Ecto neural progenitor cell (in vitro differentiated cells): ENCODE results near the gene COPS6.
"Not testable (repeated sequence)": the region's sequence is repeated elsewhere in the genome, so short reads cannot be mapped to it uniquely, and the experiment has no call there.

Experiments
- DNase-seq: peaks from one replicate; pipeline ENCODE4 v3.0.0-alpha.2; 2018; ENCODE audit warnings: low spot score

Gene COPS6

DNA sequence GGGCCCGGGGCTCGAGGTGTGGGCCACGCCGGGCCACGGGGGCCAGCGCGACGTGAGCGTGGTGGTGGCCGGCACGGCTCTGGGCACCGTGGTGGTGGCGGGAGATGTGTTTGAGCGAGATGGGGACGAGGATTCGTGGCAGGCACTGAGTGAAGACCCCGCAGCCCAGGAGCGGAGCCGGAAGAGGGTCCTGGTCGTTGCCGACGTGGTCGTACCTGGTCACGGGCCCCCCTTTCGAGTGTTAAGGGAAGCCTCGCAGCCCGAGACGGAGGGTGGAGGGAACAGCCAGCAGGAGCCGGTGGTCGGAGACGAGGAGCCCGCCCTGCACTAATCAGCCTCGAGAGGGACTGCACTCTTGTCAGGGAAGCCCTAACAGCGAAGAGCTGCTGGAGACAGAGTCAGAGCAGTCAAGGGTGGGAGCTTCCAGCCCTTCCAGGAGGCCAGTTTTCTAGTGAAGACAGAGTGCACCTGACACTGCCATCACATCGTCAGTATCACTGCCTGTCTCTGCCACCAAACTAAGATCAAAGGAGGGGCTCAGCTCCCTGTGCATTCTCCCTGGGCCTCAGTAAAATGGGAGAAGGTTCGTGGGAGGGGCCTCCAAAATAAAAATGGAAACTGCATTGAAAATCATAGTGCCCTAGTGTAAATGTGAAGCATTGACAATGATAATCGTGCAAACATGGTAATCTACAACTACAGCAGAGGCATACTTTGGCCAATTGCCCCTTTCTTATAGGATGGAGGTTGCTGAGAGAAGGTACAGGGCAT lies 39.3 kb downstream of the COPS6 start:
- no peak for DNase-seq

DNA sequence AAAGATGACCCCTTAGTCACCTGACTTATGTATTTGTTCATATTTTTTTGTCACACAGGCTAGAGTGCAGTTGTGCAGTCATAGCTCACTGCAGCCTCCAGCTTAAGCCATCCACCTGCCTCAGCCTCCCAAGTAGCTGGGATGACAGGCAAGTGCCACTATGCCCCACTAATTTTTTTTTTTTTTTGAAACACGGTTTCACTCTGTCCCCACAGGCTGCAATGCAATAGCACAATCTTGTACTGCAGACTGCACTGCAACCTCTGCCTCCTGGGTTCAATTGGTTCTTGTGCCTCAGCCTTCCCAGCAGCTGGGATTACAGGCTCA lies 39.8 kb downstream of the COPS6 start:
- no peak for DNase-seq

DNA sequence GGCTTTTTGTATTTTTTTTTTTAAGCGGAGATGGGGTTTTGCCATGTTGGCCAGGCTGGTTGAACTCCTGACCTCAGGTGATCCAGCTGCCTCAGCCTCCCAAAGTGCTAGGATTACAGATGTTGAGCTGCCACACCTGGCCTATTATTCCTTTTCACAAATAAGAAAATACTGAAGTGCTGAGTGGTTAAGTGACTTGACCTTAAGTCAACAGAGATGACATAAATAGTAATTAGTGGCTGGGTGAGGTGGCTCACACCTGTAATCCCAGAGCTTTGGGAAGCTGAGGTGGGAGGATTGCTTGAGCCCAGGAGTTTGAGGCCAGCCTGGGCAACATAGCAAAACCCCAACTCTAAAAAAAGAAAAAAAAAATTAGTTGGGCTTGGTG lies 41.4 kb downstream of the COPS6 start:
- DNase-seq: not testable (repeated sequence)

DNA sequence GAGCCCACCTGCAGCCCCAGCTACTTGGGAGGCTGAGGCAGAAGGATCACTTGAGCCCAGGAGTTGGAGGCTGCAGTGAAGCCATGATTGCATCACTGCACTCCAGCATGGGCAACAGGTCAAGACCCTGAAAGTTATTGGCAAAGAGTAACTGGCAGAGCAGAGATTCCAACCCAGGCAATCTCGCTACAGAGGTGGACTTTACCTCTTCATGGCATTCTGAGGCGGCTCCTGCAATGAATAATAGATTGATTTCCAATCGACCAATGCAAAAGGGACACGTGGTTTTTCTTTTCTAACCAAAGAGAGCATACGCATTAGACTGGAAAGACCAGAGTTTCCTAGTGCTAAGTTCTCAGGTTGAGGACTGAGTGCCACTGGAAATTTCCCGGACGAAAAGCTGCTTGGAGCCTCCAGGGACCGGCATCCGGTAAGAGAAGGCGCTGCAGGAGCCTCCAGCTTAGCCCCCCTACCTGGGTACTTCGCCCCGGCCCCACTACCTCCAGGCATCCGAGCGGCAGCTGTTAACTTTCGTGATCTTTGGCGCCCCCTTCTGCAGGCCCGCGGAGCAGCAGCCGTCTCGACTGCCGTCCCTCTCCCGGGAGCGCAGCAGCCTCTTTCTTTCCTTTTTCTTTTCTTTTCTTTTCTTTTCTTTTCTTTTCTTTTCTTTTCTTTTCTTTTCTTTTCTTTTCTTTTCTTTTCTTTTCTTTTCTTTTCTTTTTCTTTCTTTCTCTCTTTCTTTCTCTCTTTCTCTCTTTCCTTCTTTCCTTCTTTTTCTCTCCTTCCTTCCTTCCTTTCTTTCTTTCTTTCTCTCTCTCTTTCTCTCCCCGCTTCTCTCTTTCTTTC lies 42.1 kb downstream of the COPS6 start:
- DNase-seq: peak; percentile 90

DNA sequence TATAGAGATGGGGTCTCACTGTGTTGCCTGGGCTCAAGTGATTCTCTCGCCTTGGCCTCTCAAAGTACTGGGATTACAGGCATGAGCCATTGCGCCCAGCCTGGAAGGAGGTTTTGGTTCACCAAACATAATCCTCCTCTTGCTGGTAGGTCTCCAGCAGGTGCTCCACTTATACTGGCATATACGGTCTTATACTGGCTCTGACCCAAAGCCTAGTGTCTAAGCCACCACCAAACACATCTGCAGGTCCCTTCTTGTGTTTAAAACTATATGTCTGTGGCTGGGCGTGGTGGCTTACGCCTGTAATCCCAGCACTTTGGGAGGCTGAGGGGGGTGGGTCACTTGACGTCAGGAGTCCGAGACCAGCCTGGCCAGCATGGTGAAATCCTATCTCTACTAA lies 43.4 kb downstream of the COPS6 start:
- DNase-seq: no peak

DNA sequence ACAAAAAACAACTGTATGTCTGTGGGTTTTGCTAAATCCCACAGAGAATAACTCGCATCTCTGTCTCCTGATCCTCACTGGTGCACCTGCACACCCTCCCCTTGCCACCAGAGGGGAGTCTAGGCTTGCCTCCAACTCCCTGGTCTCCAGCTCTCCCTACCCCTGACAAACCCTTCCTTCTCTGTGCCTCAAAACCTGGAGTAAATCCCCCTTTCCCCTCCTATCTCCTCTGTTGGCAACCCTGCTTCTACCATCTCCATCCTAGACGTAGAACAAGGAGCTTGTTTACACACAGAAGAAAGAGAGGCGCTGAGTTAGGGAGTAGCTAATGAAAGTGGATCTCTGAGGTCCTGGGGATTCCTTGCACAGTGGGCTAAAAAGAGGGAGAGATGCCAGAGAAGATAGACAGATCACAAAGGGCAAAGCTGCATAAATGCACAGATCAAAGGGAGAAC lies 44.0 kb downstream of the COPS6 start:
- peak; percentile 77 for DNase-seq

DNA sequence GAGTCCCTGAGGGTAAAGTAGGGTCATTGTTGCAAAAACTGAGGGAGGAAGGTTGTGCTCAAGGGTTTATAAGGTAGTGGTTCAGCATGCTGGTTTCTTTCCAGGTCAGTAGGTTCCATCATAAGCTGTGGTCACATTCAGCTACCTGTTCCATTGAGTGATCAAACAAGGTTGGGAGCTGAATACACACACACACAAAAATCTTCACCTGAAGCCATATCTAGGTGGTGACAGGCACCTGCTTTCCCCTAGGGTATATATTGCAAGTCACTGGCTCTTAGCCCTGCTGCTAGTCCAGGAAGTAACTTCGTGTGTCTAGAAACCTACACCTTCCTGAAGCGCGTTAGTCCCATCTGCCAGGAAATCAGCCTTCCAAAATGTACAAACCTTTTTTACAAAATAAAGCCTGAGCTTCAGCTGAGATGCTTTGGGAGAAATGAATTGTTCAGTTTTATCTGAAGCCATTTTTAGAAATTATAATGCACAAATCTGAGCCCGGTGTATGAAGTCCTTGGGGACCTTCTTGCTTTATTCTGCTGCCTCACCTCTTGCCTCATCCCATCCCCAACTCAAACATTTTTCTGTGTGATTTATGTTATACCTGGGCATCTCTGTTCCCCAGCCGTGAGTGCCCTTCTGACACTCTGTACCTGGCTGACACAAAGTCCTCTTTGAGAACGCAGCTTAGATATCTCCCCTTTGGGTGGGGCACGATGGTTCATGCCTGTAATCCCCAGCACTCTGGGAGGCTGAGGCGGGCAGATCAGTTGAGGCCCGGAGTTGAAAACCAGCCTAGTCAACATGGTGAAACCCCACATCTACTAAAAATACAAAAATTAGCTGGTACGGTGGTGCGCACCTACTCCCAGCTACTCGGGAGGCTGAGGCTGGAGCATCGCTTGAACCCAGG lies 49.3 kb downstream of the COPS6 start:
- DNase-seq: no peak

DNA sequence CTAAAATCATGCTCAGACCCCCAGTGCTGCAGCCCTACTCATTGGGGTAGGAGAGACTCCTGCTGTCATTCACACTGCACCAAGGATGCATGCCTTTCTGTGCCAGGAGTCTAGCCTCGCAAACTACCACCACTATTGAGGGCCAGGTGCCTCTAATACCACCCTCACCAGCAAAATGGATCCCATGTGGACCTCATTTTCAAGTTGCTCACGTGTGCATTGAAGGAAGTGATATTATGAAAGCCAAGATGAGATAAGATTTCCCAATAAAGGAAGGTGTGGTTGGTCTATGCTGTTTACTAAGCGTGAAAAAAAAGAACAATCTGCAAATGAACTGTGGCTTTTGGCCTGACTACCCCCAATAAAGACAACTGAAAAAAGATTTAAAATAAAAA lies 52.8 kb downstream of the COPS6 start:
- DNase-seq: no peak
